BLaER1 treated with 17β-estradiol and CSF1 and Interleukin-3, amounts not matched to agents 10 nM and 100 nM (cell line): ENCODE data around the gene SNCAIP.
A peak's percentile ranks its signal among the peaks of the same experiment; 100 is the strongest.

Source experiments
- H3K27ac ChIP-seq, 11 experiments: shearing (Covaris generic); formaldehyde crosslinking; 2 replicates each; pipeline ENCODE4 v1.8.1; 2022
- H3K27me3 ChIP-seq, 11 experiments: shearing (Covaris generic); formaldehyde crosslinking; 2 replicates each; pipeline ENCODE4 v1.8.1; 2022
- H3K36me3 ChIP-seq, 11 experiments: shearing (Covaris generic); formaldehyde crosslinking; 2 replicates each; pipeline ENCODE4 v1.8.1; 2022
- H3K4me1 ChIP-seq, 10 experiments: shearing (Covaris generic); formaldehyde crosslinking; 2 replicates each; pipeline ENCODE4 v1.8.1; 2022
- H3K4me2 ChIP-seq, 11 experiments: shearing (Covaris generic); formaldehyde crosslinking; 2 replicates each; pipeline ENCODE4 v1.8.1; 2022
- H3K4me3 ChIP-seq, 10 experiments: shearing (Covaris generic); formaldehyde crosslinking; 2 replicates each; pipeline ENCODE4 v1.8.1; 2022
- H3K9ac ChIP-seq, 11 experiments: shearing (Covaris generic); formaldehyde crosslinking; 2 replicates each; pipeline ENCODE4 v1.8.1; 2022
- H3K9me3 ChIP-seq, 11 experiments: shearing (Covaris generic); formaldehyde crosslinking; replicated peaks in 1 of 11; 2 replicates each; pipeline ENCODE4 v1.8.1; 2022
- H4K20me1 ChIP-seq, 11 experiments: shearing (Covaris generic); formaldehyde crosslinking; 2 replicates each; pipeline ENCODE4 v1.8.1; 2022
- Cebpa-rat ChIP-seq, 11 experiments: shearing (Covaris generic); IDR thresholded peaks; 2 replicates each; pipeline ENCODE4 v1.8.1; 2022

SNCAIP gene

GRCh38 chr5:122311961-122312590 lies at the start of gene SNCAIP:
Gene SNCAIP (plus strand): TSS chr5:122312237. CDS start chr5:122391135, 78,898 bp downstream.
- no peaks in the 10 kb centered on the region for H4K20me1 ChIP-seq

GRCh38 chr5:122263352-122264030 lies 48.5 kb upstream of the SNCAIP start:
- peaks cover 0 to 6% (median 0%) of the 10 kb centered on the region in 10 experiments; a peak in 5 of 20 replicates for H3K4me1 ChIP-seq
- no peak for TF ChIP-seq Cebpa-rat (IDR thresholded peaks at IDR 0.05)
- H3K27ac ChIP-seq: no peak overlapping the region
- no peaks in the 10 kb centered on the region for H3K36me3 ChIP-seq
- H3K4me3 ChIP-seq: no peak overlapping the region
- H3K27me3 ChIP-seq: no peaks in the 10 kb centered on the region
- H3K9ac ChIP-seq: no peak overlapping the region
- H3K9me3 ChIP-seq: peaks cover 0 to 4% (median 2%) of the 10 kb centered on the region in 11 experiments; a peak in 7 of 22 replicates
- no peaks in the 10 kb centered on the region for H4K20me1 ChIP-seq
- no peak overlapping the region for H3K4me2 ChIP-seq

More at GRCh38 chr5:122311961-122312590, at the start of gene SNCAIP:
- H3K27ac ChIP-seq: no peak within 1 kb of the TSS
- peaks cover 40 to 56% (median 48%) of the 10 kb centered on the region in 11 experiments for H3K27me3 ChIP-seq
- no peaks in the 10 kb centered on the region for H3K36me3 ChIP-seq
- H3K4me1 ChIP-seq: no peaks in the 10 kb centered on the region; a peak in 1 of 20 replicates
- H3K9me3 ChIP-seq: peaks cover 4 to 18% (median 8%) of the 10 kb centered on the region in 11 experiments; a peak in 9 of 22 replicates
- no peak for TF ChIP-seq Cebpa-rat (IDR thresholded peaks at IDR 0.05)
- peak within 1 kb of the TSS; percentile 66 to 86 (median 77) for H3K4me2 ChIP-seq
- peak within 1 kb of the TSS in 3 of 11 experiments; percentile 18 to 30 (median 21); a peak in 1 of 22 replicates for H3K9ac ChIP-seq
- H3K4me3 ChIP-seq: peak within 1 kb of the TSS; percentile 47 to 67 (median 56)

GRCh38 chr5:122264610-122265009 lies 47.4 kb upstream of the SNCAIP start:
- no peak overlapping the region for H3K9ac ChIP-seq
- no peaks in the 10 kb centered on the region for H3K36me3 ChIP-seq
- H3K9me3 ChIP-seq: no peaks in the 10 kb centered on the region
- H3K27me3 ChIP-seq: no peaks in the 10 kb centered on the region
- H3K4me2 ChIP-seq: no peak overlapping the region
- no peak for TF ChIP-seq Cebpa-rat (IDR thresholded peaks at IDR 0.05)
- no peak overlapping the region for H3K4me3 ChIP-seq
- no peak overlapping the region for H3K27ac ChIP-seq
- H4K20me1 ChIP-seq: no peaks in the 10 kb centered on the region
- peaks cover 0 to 6% (median 0%) of the 10 kb centered on the region in 10 experiments; a peak in 5 of 20 replicates for H3K4me1 ChIP-seq

- Histone ChIP-seq H3K4me1 (peaks cover 0 to 6% (median 0%) of the 10 kb centered on the region in 10 experiments; a peak in 5 of 20 replicates), H3K4me2 (no peak overlapping the region), H3K36me3 (no peaks in the 10 kb centered on the region)
These were observed 44.9 kb upstream of the SNCAIP start for GRCh38 chr5:122267185-122267584.

GRCh38 chr5:122273696-122274095 lies 38.3 kb upstream of the SNCAIP start:
- no peak for TF ChIP-seq Cebpa-rat (IDR thresholded peaks at IDR 0.05)
- Histone ChIP-seq H3K27ac (no peak overlapping the region), H3K4me1 (no peaks in the 10 kb centered on the region), H3K36me3 (no peaks in the 10 kb centered on the region), H3K9me3 (no peaks in the 10 kb centered on the region), H3K4me2 (no peak overlapping the region), H3K4me3 (no peak overlapping the region), H3K27me3 (no peaks in the 10 kb centered on the region), H4K20me1 (no peaks in the 10 kb centered on the region), H3K9ac (no peak overlapping the region)

More at GRCh38 chr5:122267185-122267584, 44.9 kb upstream of the SNCAIP start:
- Histone ChIP-seq H3K9me3 (no peaks in the 10 kb centered on the region), H3K27me3 (no peaks in the 10 kb centered on the region), H3K9ac (no peak overlapping the region), H3K27ac (no peak overlapping the region), H4K20me1 (no peaks in the 10 kb centered on the region), H3K4me3 (no peak overlapping the region)
- TF ChIP-seq Cebpa-rat (IDR thresholded peaks at IDR 0.05): no peak

- TF ChIP-seq Cebpa-rat (IDR thresholded peaks at IDR 0.05): no peak
- Histone ChIP-seq H3K36me3 (no peaks in the 10 kb centered on the region), H3K27me3 (no peaks in the 10 kb centered on the region), H4K20me1 (no peaks in the 10 kb centered on the region), H3K4me1 (no peaks in the 10 kb centered on the region), H3K9ac (no peak overlapping the region), H3K4me2 (no peak overlapping the region), H3K9me3 (peaks cover 0 to 12% (median 3%) of the 10 kb centered on the region in 11 experiments; a peak in 3 of 22 replicates), H3K27ac (no peak overlapping the region), H3K4me3 (no peak overlapping the region)
These were observed 28.4 kb upstream of the SNCAIP start for GRCh38 chr5:122283592-122283991.

GRCh38 chr5:122286541-122286940 lies 25.5 kb upstream of the SNCAIP start:
- H3K27me3 ChIP-seq: no peaks in the 10 kb centered on the region
- no peaks in the 10 kb centered on the region for H4K20me1 ChIP-seq
- H3K4me3 ChIP-seq: no peak overlapping the region
- TF ChIP-seq Cebpa-rat (IDR thresholded peaks at IDR 0.05): no peak
- no peaks in the 10 kb centered on the region for H3K4me1 ChIP-seq
- H3K9ac ChIP-seq: no peak overlapping the region
- H3K27ac ChIP-seq: no peak overlapping the region
- no peak overlapping the region for H3K4me2 ChIP-seq
- peaks cover 0 to 12% (median 3%) of the 10 kb centered on the region in 11 experiments; a peak in 3 of 22 replicates for H3K9me3 ChIP-seq
- no peaks in the 10 kb centered on the region for H3K36me3 ChIP-seq

GRCh38 chr5:122287101-122287500 lies 24.9 kb upstream of the SNCAIP start:
- Histone ChIP-seq H3K36me3 (no peaks in the 10 kb centered on the region), H3K9me3 (peaks cover 0 to 12% (median 3%) of the 10 kb centered on the region in 11 experiments; a peak in 3 of 22 replicates), H4K20me1 (no peaks in the 10 kb centered on the region), H3K4me3 (no peak overlapping the region), H3K27ac (no peak overlapping the region), H3K4me2 (no peak overlapping the region), H3K4me1 (no peaks in the 10 kb centered on the region), H3K9ac (no peak overlapping the region), H3K27me3 (no peaks in the 10 kb centered on the region)
- no peak for TF ChIP-seq Cebpa-rat (IDR thresholded peaks at IDR 0.05)

GRCh38 chr5:122291000-122291901 lies 20.8 kb upstream of the SNCAIP start:
- Histone ChIP-seq H3K27ac (no peak overlapping the region), H4K20me1 (no peaks in the 10 kb centered on the region), H3K27me3 (no peaks in the 10 kb centered on the region), H3K9ac (no peak overlapping the region), H3K4me3 (no peak overlapping the region), H3K9me3 (peaks cover 0 to 6% (median 0%) of the 10 kb centered on the region in 11 experiments; a peak in 1 of 22 replicates), H3K4me1 (no peaks in the 10 kb centered on the region), H3K4me2 (no peak overlapping the region), H3K36me3 (no peaks in the 10 kb centered on the region)
- TF ChIP-seq Cebpa-rat (IDR thresholded peaks at IDR 0.05): no peak
